ENCODE results near the gene TIMP4.

The TIMP4 gene

GRCh38 chr3:12182687-12183441 lies 24.2 kb upstream of the TIMP4 start:
- TF ChIP-seq EP300 (IDR thresholded peaks at IDR 0.05; ENCODE audit: borderline replicate concordance), result no peak
- no peak for TF ChIP-seq TAF1 (IDR thresholded peaks at IDR 0.05; ENCODE audit: low read depth)

DNA sequence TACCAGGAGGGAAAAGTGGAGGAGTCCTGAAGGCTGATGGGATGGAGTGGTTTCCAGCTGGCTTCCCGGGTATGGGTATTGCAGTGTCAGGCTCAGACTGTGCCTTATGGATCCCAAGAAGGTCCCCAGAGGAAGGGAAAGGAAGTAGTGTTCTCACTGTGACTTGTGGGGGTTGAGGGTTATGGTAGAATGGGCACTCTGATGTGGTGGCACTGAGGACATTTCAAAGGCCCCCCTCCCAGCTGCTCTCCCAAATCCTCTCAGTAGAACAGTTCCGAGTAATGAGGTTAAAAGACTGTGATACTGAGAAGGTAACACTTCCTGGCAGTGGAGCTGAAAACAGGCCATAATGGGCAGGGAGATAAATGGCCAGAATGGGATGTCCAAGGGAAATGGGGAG lies 23.1 kb upstream of the TIMP4 start:
- TF ChIP-seq FOXM1 (IDR thresholded peaks at IDR 0.05; ENCODE audit: borderline replicate concordance, low read depth), result no peak
- TF ChIP-seq MAX (IDR thresholded peaks at IDR 0.05), result no peak
- TF ChIP-seq EGR1 (IDR thresholded peaks at IDR 0.05), result no peak
- TF ChIP-seq, protein P1, sequence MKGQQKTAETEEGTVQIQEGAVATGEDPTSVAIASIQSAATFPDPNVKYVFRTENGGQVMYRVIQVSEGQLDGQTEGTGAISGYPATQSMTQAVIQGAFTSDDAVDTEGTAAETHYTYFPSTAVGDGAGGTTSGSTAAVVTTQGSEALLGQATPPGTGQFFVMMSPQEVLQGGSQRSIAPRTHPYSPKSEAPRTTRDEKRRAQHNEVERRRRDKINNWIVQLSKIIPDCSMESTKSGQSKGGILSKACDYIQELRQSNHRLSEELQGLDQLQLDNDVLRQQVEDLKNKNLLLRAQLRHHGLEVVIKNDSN (IDR thresholded peaks at IDR 0.05), result no peak
- TF ChIP-seq EP300 (IDR thresholded peaks at IDR 0.05; ENCODE audit: borderline replicate concordance), result no peak
- TF ChIP-seq CREB1 (IDR thresholded peaks at IDR 0.05; ENCODE audit: low read depth), result no peak
- no peak for TF ChIP-seq TAF1 (IDR thresholded peaks at IDR 0.05; ENCODE audit: low read depth)
- TF ChIP-seq YY1 (IDR thresholded peaks at IDR 0.05; ENCODE audit: low read depth), result no peak
- TF ChIP-seq CEBPB (IDR thresholded peaks at IDR 0.05), result no peak
- TF ChIP-seq NFIC (IDR thresholded peaks at IDR 0.05), result no peak
- TF ChIP-seq, protein P2, sequence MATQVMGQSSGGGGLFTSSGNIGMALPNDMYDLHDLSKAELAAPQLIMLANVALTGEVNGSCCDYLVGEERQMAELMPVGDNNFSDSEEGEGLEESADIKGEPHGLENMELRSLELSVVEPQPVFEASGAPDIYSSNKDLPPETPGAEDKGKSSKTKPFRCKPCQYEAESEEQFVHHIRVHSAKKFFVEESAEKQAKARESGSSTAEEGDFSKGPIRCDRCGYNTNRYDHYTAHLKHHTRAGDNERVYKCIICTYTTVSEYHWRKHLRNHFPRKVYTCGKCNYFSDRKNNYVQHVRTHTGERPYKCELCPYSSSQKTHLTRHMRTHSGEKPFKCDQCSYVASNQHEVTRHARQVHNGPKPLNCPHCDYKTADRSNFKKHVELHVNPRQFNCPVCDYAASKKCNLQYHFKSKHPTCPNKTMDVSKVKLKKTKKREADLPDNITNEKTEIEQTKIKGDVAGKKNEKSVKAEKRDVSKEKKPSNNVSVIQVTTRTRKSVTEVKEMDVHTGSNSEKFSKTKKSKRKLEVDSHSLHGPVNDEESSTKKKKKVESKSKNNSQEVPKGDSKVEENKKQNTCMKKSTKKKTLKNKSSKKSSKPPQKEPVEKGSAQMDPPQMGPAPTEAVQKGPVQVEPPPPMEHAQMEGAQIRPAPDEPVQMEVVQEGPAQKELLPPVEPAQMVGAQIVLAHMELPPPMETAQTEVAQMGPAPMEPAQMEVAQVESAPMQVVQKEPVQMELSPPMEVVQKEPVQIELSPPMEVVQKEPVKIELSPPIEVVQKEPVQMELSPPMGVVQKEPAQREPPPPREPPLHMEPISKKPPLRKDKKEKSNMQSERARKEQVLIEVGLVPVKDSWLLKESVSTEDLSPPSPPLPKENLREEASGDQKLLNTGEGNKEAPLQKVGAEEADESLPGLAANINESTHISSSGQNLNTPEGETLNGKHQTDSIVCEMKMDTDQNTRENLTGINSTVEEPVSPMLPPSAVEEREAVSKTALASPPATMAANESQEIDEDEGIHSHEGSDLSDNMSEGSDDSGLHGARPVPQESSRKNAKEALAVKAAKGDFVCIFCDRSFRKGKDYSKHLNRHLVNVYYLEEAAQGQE (IDR thresholded peaks at IDR 0.05; ENCODE audit: low read depth), result no peak
- TF ChIP-seq TEAD4 (IDR thresholded peaks at IDR 0.05), result no peak
- no peak for TF ChIP-seq ZBTB7A (IDR thresholded peaks at IDR 0.05; ENCODE audit: low read depth)
- TF ChIP-seq RAD21 (IDR thresholded peaks at IDR 0.05; ENCODE audit: low read depth), result no peak
- TF ChIP-seq TCF12 (IDR thresholded peaks at IDR 0.05; ENCODE audit: low read depth), result no peak

GRCh38 chr3:12181301-12181700 lies 22.6 kb upstream of the TIMP4 start:
- TF ChIP-seq EP300 (IDR thresholded peaks at IDR 0.05; ENCODE audit: borderline replicate concordance) (no peak), YY1 (IDR thresholded peaks at IDR 0.05; ENCODE audit: low read depth) (no peak)
- TF ChIP-seq, protein P2 (IDR thresholded peaks at IDR 0.05; ENCODE audit: low read depth), result no peak

GRCh38 chr3:12180631-12181030 lies 21.9 kb upstream of the TIMP4 start:
- TF ChIP-seq CEBPB (IDR thresholded peaks at IDR 0.05), result no peak
- no peak for TF ChIP-seq CREB1 (IDR thresholded peaks at IDR 0.05; ENCODE audit: low read depth)
- TF ChIP-seq TCF12 (IDR thresholded peaks at IDR 0.05; ENCODE audit: low read depth), result no peak
- TF ChIP-seq NFIC (IDR thresholded peaks at IDR 0.05), result no peak
- TF ChIP-seq, protein P2 (IDR thresholded peaks at IDR 0.05; ENCODE audit: low read depth), result no peak
- TF ChIP-seq, protein P1 (IDR thresholded peaks at IDR 0.05), result no peak
- TF ChIP-seq EP300 (IDR thresholded peaks at IDR 0.05; ENCODE audit: borderline replicate concordance), result no peak
- TF ChIP-seq TAF1 (IDR thresholded peaks at IDR 0.05; ENCODE audit: low read depth), result no peak
- no peak for TF ChIP-seq RAD21 (IDR thresholded peaks at IDR 0.05; ENCODE audit: low read depth)
- TF ChIP-seq TEAD4 (IDR thresholded peaks at IDR 0.05), result no peak
- TF ChIP-seq ZBTB7A (IDR thresholded peaks at IDR 0.05; ENCODE audit: low read depth), result no peak
- no peak for TF ChIP-seq MAX (IDR thresholded peaks at IDR 0.05)
- no peak for TF ChIP-seq EGR1 (IDR thresholded peaks at IDR 0.05)
- no peak for TF ChIP-seq YY1 (IDR thresholded peaks at IDR 0.05; ENCODE audit: low read depth)
- no peak for TF ChIP-seq FOXM1 (IDR thresholded peaks at IDR 0.05; ENCODE audit: borderline replicate concordance, low read depth)

Measured in Ishikawa (cell line).